IMR-90 (cell line): Measurements from ENCODE around the gene PRKCE. TPM values are rescaled to one million over a fixed set of nuclear protein-coding genes. Genes with fewer than 3 reads are reported as not detected.
A peak's percentile ranks its signal among the peaks of the same experiment; 100 is the strongest.

Source experiments
- ATAC-seq: fragments of 200-7000 bp; cut with Tn5 transposase; 2 replicates; pipeline ENCODE4 v1.9.1; 2020; ENCODE audit warnings: low read depth, mild to moderate bottlenecking, moderate library complexity
- BruUV-seq: library from RNA; stranded (reverse); fragments of 400-500 nt; replicated peaks from 2 replicates; lab custom pipeline; 2021; lab: Mats Ljungman, UMichigan
- CTCF ChIA-PET: fragments of 300-600 bp; formaldehyde crosslinking; extraction: SDS; loops from one replicate; lab custom pipeline; 2021; ENCODE audit warnings: antibody characterized with exemption; lab: Yijun Ruan, JAX
- POLR2A ChIA-PET: fragments of 300-600 bp; sonication (Branson Sonifier 250); formaldehyde crosslinking; loops from one replicate; lab custom pipeline; 2022; ENCODE audit warnings: antibody characterized with exemption; ENCODE audit not compliant: unreplicated experiment; lab: Charles Lee
- DNase-seq: peaks from one replicate; pipeline ENCODE4 v3.0.0; 2013
- H2AFZ ChIP-seq: replicated peaks from 2 replicates; pipeline ENCODE3; 2013; ENCODE audit warnings: low read length, mild to moderate bottlenecking; ENCODE audit not compliant: poor library complexity
- H2AK5ac ChIP-seq: 2 replicates; pipeline ENCODE4 v1.6.1; 2013; ENCODE audit warnings: low read depth, low read length, inconsistent platforms
- H2AK9ac ChIP-seq: replicated peaks from 2 replicates; pipeline ENCODE3; 2013; ENCODE audit warnings: mild to moderate bottlenecking, low read depth, low read length, moderate library complexity; ENCODE audit not compliant: poor library complexity
- H2BK120ac ChIP-seq: 2 replicates; pipeline ENCODE4 v1.6.1; 2013; ENCODE audit warnings: low read depth, low read length, inconsistent platforms
- H2BK15ac ChIP-seq: 3 replicates; pipeline ENCODE4 v1.6.1; 2013; ENCODE audit warnings: low read depth, low read length, inconsistent platforms
- H2BK20ac ChIP-seq: 2 replicates; pipeline ENCODE4 v1.6.1; 2013; ENCODE audit warnings: low read depth, mild to moderate bottlenecking, inconsistent platforms, low read length, moderate library complexity
- H2BK5ac ChIP-seq: 2 replicates; pipeline ENCODE4 v1.6.1; 2013; ENCODE audit warnings: mild to moderate bottlenecking, low read depth, low read length, inconsistent platforms; ENCODE audit not compliant: poor library complexity, severe bottlenecking
- H3K14ac ChIP-seq: replicated peaks from 2 replicates; pipeline ENCODE4 v1.6.1; 2013; ENCODE audit warnings: low read depth, low read length, inconsistent platforms
- H3K18ac ChIP-seq: 2 replicates; pipeline ENCODE4 v1.6.1; 2013; ENCODE audit warnings: low read depth, low read length, control low read depth
- H3K23ac ChIP-seq: 2 replicates; pipeline ENCODE4 v1.6.1; 2013; ENCODE audit warnings: low read depth, low read length, inconsistent platforms
- H3K27ac ChIP-seq: 2 replicates; pipeline ENCODE4 v1.5.1; 2013; ENCODE audit warnings: mild to moderate bottlenecking, control low read depth, low read length; ENCODE audit not compliant: insufficient read depth
- H3K27me3 ChIP-seq: 2 replicates; pipeline ENCODE4 v1.6.1; 2013; ENCODE audit warnings: low read length; ENCODE audit not compliant: control insufficient read depth, insufficient read depth
- H3K36me3 ChIP-seq: 2 replicates; pipeline ENCODE4 v1.6.1; 2013; ENCODE audit warnings: low read length, mixed read lengths; ENCODE audit not compliant: control insufficient read depth, insufficient read depth
- H3K4ac ChIP-seq: 2 replicates; pipeline ENCODE4 v1.6.1; 2013; ENCODE audit warnings: low read depth, low read length, inconsistent platforms
- H3K4me1 ChIP-seq: 2 replicates; pipeline ENCODE4 v1.6.1; 2013; ENCODE audit warnings: low read length, mixed read lengths; ENCODE audit not compliant: control insufficient read depth, insufficient read depth
- H3K4me2 ChIP-seq: 2 replicates; pipeline ENCODE4 v1.6.1; 2013; ENCODE audit warnings: low read depth, mild to moderate bottlenecking, control low read depth, low read length, moderate library complexity
- H3K4me3 ChIP-seq: 2 replicates; pipeline ENCODE4 v1.5.1; 2013; ENCODE audit warnings: low read depth, mild to moderate bottlenecking, control low read depth, low read length, moderate library complexity; ENCODE audit not compliant: insufficient read depth
- H3K56ac ChIP-seq: 2 replicates; pipeline ENCODE4 v1.6.1; 2013; ENCODE audit warnings: low read length, inconsistent platforms; ENCODE audit not compliant: insufficient read depth; ENCODE audit errors: extremely low read depth
- H3K79me1 ChIP-seq, 2 experiments: 2 replicates each; pipeline ENCODE4 v1.6.1; 2013; ENCODE audit warnings: low read length in 2 of 2, inconsistent platforms in 1 of 2, low read depth in 1 of 2
- H3K9ac ChIP-seq: 2 replicates; pipeline ENCODE4 v1.6.1; 2013; ENCODE audit warnings: low read depth, low read length, control low read depth
- H3K9me1 ChIP-seq: 2 replicates; pipeline ENCODE4 v1.6.1; 2013; ENCODE audit warnings: low read length, inconsistent platforms; ENCODE audit not compliant: insufficient read depth
- H3K9me3 ChIP-seq: 2 replicates; pipeline ENCODE4 v1.6.1; 2013; ENCODE audit warnings: low read length; ENCODE audit not compliant: control insufficient read depth, insufficient read depth
- H4K20me1 ChIP-seq: 2 replicates; pipeline ENCODE4 v1.6.1; 2013; ENCODE audit warnings: low read length, inconsistent platforms; ENCODE audit not compliant: insufficient read depth
- H4K5ac ChIP-seq: 2 replicates; pipeline ENCODE4 v1.6.1; 2013; ENCODE audit warnings: mild to moderate bottlenecking, low read depth, low read length, control low read depth
- H4K8ac ChIP-seq, 2 experiments: 2 replicates each; pipeline ENCODE4 v1.6.1; 2013; ENCODE audit warnings: low read depth in 2 of 2, low read length in 2 of 2, control low read depth in 1 of 2, inconsistent platforms in 1 of 2
- H4K91ac ChIP-seq: 2 replicates; pipeline ENCODE4 v1.6.1; 2013; ENCODE audit warnings: low read depth, low read length, inconsistent platforms; ENCODE audit not compliant: insufficient read depth
- BHLHE40 ChIP-seq: fragments of 150-350 bp; IDR thresholded peaks from 2 replicates; pipeline ENCODE4 v1.6.1; 2016; ENCODE audit warnings: mild to moderate bottlenecking, low read depth, low read length
- CEBPB ChIP-seq: IDR thresholded peaks from 2 replicates; pipeline ENCODE4 v1.6.1; 2012; ENCODE audit warnings: low read depth, low read length, improper control_type of control experiment
- CHD1 ChIP-seq: IDR thresholded peaks from 2 replicates; pipeline ENCODE4 v1.6.1; 2012; ENCODE audit warnings: low read depth, low read length, improper control_type of control experiment
- CTCF ChIP-seq: conservative IDR thresholded peaks from 2 replicates; pipeline ENCODE4 v1.5.1; 2012; ENCODE audit warnings: mild to moderate bottlenecking, low read depth, low read length, improper control_type of control experiment
- ELK1 ChIP-seq: fragments of 150-350 bp; IDR thresholded peaks from 2 replicates; pipeline ENCODE4 v1.6.1; 2016; ENCODE audit warnings: low read depth, mild to moderate bottlenecking, low read length, moderate library complexity, borderline replicate concordance
- FOS ChIP-seq: fragments of 150-350 bp; IDR thresholded peaks from 2 replicates; pipeline ENCODE4 v1.6.1; 2016; ENCODE audit warnings: low read depth, low read length
- MAFK ChIP-seq: IDR thresholded peaks from 2 replicates; pipeline ENCODE4 v1.6.1; 2012; ENCODE audit warnings: low read depth, low read length, improper control_type of control experiment
- MAZ ChIP-seq: IDR thresholded peaks from 2 replicates; pipeline ENCODE4 v1.6.1; 2012; ENCODE audit warnings: low read depth, mild to moderate bottlenecking, low read length, improper control_type of control experiment, moderate library complexity, borderline replicate concordance
- MXI1 ChIP-seq: IDR thresholded peaks from 2 replicates; pipeline ENCODE4 v1.6.1; 2012; ENCODE audit warnings: low read depth, mild to moderate bottlenecking, low read length, moderate library complexity, borderline replicate concordance
- NFE2L2 ChIP-seq: fragments of 150-350 bp; IDR thresholded peaks from 2 replicates; pipeline ENCODE4 v1.6.1; 2016; ENCODE audit warnings: low read depth, mild to moderate bottlenecking, low read length
- POLR2A ChIP-seq: IDR thresholded peaks from 2 replicates; pipeline ENCODE4 v1.6.1; 2012; ENCODE audit warnings: mild to moderate bottlenecking, low read depth, low read length
- RAD21 ChIP-seq: IDR thresholded peaks from 2 replicates; pipeline ENCODE4 v1.6.1; 2012; ENCODE audit warnings: low read length, improper control_type of control experiment
- RCOR1 ChIP-seq: IDR thresholded peaks from 2 replicates; pipeline ENCODE4 v1.6.1; 2012; ENCODE audit warnings: mild to moderate bottlenecking, low read length, improper control_type of control experiment; ENCODE audit not compliant: insufficient replicate concordance
- RFX5 ChIP-seq: IDR thresholded peaks from 2 replicates; pipeline ENCODE4 v1.8.0; 2012; ENCODE audit warnings: low read depth, mild to moderate bottlenecking, low read length, moderate library complexity
- SMC3 ChIP-seq: fragments of 150-350 bp; IDR thresholded peaks from 2 replicates; pipeline ENCODE4 v1.6.1; 2016; ENCODE audit warnings: low read depth, mild to moderate bottlenecking, antibody characterized with exemption, low read length, moderate library complexity
- USF2 ChIP-seq: fragments of 150-350 bp; IDR thresholded peaks from 2 replicates; pipeline ENCODE4 v1.6.1; 2017; ENCODE audit warnings: mild to moderate bottlenecking, antibody characterized with exemption, low read length, low read depth
- WGBS, 2 experiments: methylation state at CpG; one replicate each; pipeline versions ENCODE4 v1.1.5 to v1.1.7; 2013; ENCODE audit warnings: missing lambda C conversion rate in 2 of 2; ENCODE audit not compliant: insufficient read length in 1 of 2; ENCODE audit errors: extremely low coverage in 2 of 2; 5-methylcytosine and 5-hydroxymethylcytosine counted together
- dilution Hi-C: fragments of 300-500 bp; cut with HindIII; formaldehyde crosslinking; loops from one replicate; pipeline ENCODE4 v1.14.3; 2018; ENCODE audit warnings: low sequenced_read_pairs; ENCODE audit not compliant: unreplicated experiment
- in situ Hi-C: fragments of 300-500 bp; cut with MboI; formaldehyde crosslinking; loops from 3 replicates; pipeline ENCODE4 v1.14.3; 2019; ENCODE audit warnings: low sequenced_read_pairs, inconsistent platforms, mixed read lengths
- intact Hi-C: fragments of 100-400 bp; cut with micrococcal nuclease; formaldehyde crosslinking; loops from 2 replicates; pipeline ENCODE4 v1.10.0; 2022
- polyA plus RNA-seq, 3 experiments: library from polyadenylated mRNA; depleted of rRNA; stranded (reverse); fragments of >200 nt; gene quantifications; 2 replicates each; pipeline ENCODE4 v1.2.3, GENCODE V29; 2012; ENCODE audit warnings: low replicate concordance in 1 of 3
- total RNA-seq: library from RNA; depleted of rRNA; stranded (reverse); fragments of >200 nt; gene quantifications from 2 replicates; pipeline ENCODE4 v1.2.3, GENCODE V29; 2012

PRKCE gene
- total and polyA plus RNA-seq, 2 of the 4 experiments (the other 2 are of a cell fraction), result 8.1 to 32.4 TPM

GRCh38 chr2:45763255-45763654 lies 111.8 kb downstream of the PRKCE start:
- in situ Hi-C loops, result no loop called here
- ATAC-seq, result peak; percentile 43

More at GRCh38 chr2:45763255-45763654, 111.8 kb downstream of the PRKCE start:
- no peak overlapping the region for H3K4ac ChIP-seq
- H3K23ac ChIP-seq, result no peak overlapping the region
- 0 out of 2 replicates have a peak, but pooled peaks cover 11% of the 10 kb centered on the region for H3K9me1 ChIP-seq
- no peak overlapping the region for H2BK20ac ChIP-seq
- no peak overlapping the region for H2BK5ac ChIP-seq
- no TSS peak for BruUV-seq
- no peak overlapping the region for H4K8ac ChIP-seq
- H2AK5ac ChIP-seq, result no peak overlapping the region
- H3K4me1 ChIP-seq, result peaks cover 9% of the 10 kb centered on the region
- ChIA-PET POLR2A (no interaction called here), CTCF (no interaction called here)
- H2AFZ ChIP-seq, result no peak overlapping the region
- WGBS, 2 experiments, result 60% methylated on average over 1 of the region's 2 CpGs; no CpG with 5 or more reads in 1 of the 2 experiments
- H3K79me1 ChIP-seq, result peaks cover 12 to 29% of the 10 kb centered on the region in 2 experiments
- no peak overlapping the region for H4K5ac ChIP-seq
- H2BK15ac ChIP-seq, result no peak overlapping the region
- intact Hi-C loops, result no loop called here
- H2BK120ac ChIP-seq, result no peak overlapping the region
- no peaks in the 10 kb centered on the region for H3K36me3 ChIP-seq
- H4K20me1 ChIP-seq, result peaks cover 13% of the 10 kb centered on the region
- no peaks in the 10 kb centered on the region for H3K9me3 ChIP-seq
- no peak overlapping the region for H3K56ac ChIP-seq
- H3K27me3 ChIP-seq, result no peaks in the 10 kb centered on the region
- no peak overlapping the region for H3K27ac ChIP-seq
- H3K9ac ChIP-seq, result no peak overlapping the region
- no peak overlapping the region for H3K18ac ChIP-seq
- no peak overlapping the region for H4K91ac ChIP-seq
- H2AK9ac ChIP-seq, result peak overlapping the region; percentile 6
- dilution Hi-C loops, result no loop called here
- no peak overlapping the region for H3K4me3 ChIP-seq
- peak; percentile 76 for DNase-seq
- TF ChIP-seq USF2 (no peak), FOS (no peak), CHD1 (no peak), CEBPB (no peak), SMC3 (no peak), MXI1 (no peak), RAD21 (no peak), ELK1 (no peak), BHLHE40 (no peak), MAZ (no peak), RCOR1 (no peak), MAFK (no peak), CTCF (no peak), RFX5 (no peak), POLR2A (no peak), NFE2L2 (no peak)
- H3K14ac ChIP-seq, result no peak overlapping the region
- no peak overlapping the region for H3K4me2 ChIP-seq
